ENCODE data around the gene ARHGAP15. TPM values are rescaled to one million over a fixed set of nuclear protein-coding genes. Genes with fewer than 3 reads are reported as not detected.

ARHGAP15 gene
- total RNA-seq, 1 experiment from 2014 or later, result 0.42 TPM

DNA sequence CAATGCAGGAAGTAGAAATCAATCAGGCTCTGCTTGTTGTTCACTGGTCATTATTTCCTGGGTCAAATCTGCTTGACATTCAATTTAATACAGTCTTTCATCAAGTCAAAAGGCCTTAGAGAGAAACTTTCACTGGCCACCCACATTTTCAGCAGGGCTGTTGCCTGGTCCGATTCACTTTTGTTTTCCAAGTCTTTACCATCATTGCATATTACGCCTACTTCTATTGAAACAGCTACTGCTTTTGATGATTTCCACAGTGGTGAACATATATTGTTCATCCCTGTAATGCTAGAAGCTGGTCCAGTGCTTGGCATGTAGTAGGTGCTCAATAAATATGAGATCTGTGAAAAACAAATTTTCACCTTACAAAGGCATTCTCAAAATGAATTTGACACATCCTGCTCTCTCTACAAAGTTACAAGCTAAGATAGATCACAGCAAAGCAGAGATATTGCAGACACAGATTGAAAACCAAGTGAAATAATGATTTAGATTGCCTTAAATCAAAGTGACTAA is 600.1 kb downstream of the ARHGAP15 start:
- H3K79me2 ChIP-seq (ENCODE audit: insufficient read depth, low read length), result no peaks in the 10 kb centered on the region
- no peak overlapping the region for H3K4me2 ChIP-seq (ENCODE audit: low read length)
- TF ChIP-seq, protein P1, sequence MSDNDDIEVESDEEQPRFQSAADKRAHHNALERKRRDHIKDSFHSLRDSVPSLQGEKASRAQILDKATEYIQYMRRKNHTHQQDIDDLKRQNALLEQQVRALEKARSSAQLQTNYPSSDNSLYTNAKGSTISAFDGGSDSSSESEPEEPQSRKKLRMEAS (IDR thresholded peaks at IDR 0.05), result no peak
- TF ChIP-seq RAD21 (IDR thresholded peaks at IDR 0.05; ENCODE audit: low read depth) (no peak), ZFX (IDR thresholded peaks at IDR 0.05) (no peak), TCF7L2 (IDR thresholded peaks at IDR 0.05; ENCODE audit: borderline replicate concordance, extremely low read depth, insufficient read depth, insufficient read length) (no peak)
- H3K27me3 ChIP-seq (ENCODE audit: insufficient read depth, low read length), result no peaks in the 10 kb centered on the region
- intact Hi-C loops (cut with micrococcal nuclease), result no loop called here
- no peak overlapping the region for H3K4me3 ChIP-seq (replicated peaks in 1 of 2; ENCODE audit: low read depth in 1 of 2, low read length in 2 of 2)
- ATAC-seq (no peak), DNase-seq (ENCODE audit: low read depth, low spot score) (no peak)
- no peaks in the 10 kb centered on the region for H3K9me2 ChIP-seq (ENCODE audit: insufficient read depth)
- ChIA-PET POLR2A (no interaction called here), CTCF (no interaction called here), RAD21 (ENCODE audit: low non-redundant PET in 1 of 2, low total read pairs in 2 of 2, uncharacterized antibody in 2 of 2, unreplicated experiment in 2 of 2) (no interaction called here)
- no peaks in the 10 kb centered on the region for H4K20me1 ChIP-seq (ENCODE audit: insufficient read depth)
- H3K9me3 ChIP-seq (ENCODE audit: control insufficient read depth in 1 of 2, insufficient read depth in 1 of 2, low read depth in 1 of 2, low read length in 2 of 2), result no peaks in the 10 kb centered on the region
- H3K27ac ChIP-seq (ENCODE audit: low read depth, low read length), result no peak overlapping the region
- no peaks in the 10 kb centered on the region for H3K4me1 ChIP-seq (ENCODE audit: control insufficient read depth in 1 of 2, insufficient read depth in 2 of 2, low read length in 2 of 2)
- H3K9ac ChIP-seq (ENCODE audit: low read length), result no peak overlapping the region
- no peak overlapping the region for H2AFZ ChIP-seq (ENCODE audit: low read depth, low read length, poor library complexity, severe bottlenecking)
- no TSS peak for BruUV-seq (replicated peaks)
- no peaks in the 10 kb centered on the region for H3K36me3 ChIP-seq (ENCODE audit: control insufficient read depth in 1 of 2, insufficient read depth in 2 of 2, low read length in 2 of 2)

DNA sequence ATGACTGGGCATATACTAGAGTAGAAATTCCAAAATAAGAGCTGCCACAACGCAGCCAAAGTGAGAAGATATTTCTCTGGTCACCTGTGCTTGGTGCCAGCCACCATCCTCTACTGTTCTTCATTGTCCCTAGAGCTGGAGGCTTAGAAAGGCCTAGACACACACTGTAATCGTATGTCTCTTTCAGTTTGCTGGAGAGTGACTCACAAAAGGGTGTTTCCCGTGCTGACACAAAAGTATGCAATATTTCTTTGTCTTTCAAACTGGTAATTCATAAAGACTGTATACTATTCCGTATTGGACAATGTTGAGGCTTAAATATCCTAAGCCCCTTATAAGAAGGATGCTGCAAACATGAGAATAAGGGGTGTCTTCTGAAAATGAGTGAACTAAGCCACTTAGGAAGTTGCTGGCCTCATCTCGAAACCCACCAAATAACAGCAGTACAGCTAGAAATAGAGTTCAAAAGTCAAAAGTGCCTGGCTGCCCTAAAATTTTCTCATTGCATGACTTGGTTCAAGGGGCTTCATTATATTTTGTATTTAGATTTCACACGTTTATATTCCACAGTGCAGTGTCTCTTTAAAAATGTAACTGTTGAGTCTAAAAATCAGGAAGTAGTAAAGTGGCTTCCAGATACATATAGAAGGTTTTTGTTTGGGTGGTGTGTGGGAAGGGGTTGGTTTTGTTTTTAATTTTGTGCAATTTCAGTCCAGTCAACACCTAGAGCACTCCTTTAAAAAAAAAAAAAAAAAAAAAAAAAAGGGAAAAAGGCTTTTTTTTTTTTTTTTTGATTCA is 601.1 kb downstream of the ARHGAP15 start:
- H3K27me3 ChIP-seq (ENCODE audit: insufficient read depth, low read length), result no peaks in the 10 kb centered on the region
- no peak overlapping the region for H2AFZ ChIP-seq (ENCODE audit: low read depth, low read length, poor library complexity, severe bottlenecking)
- H3K79me2 ChIP-seq (ENCODE audit: insufficient read depth, low read length), result no peaks in the 10 kb centered on the region
- H3K4me3 ChIP-seq (replicated peaks in 1 of 2; ENCODE audit: low read depth in 1 of 2, low read length in 2 of 2), result no peak overlapping the region
- ChIA-PET RAD21 (ENCODE audit: low non-redundant PET in 1 of 2, low total read pairs in 2 of 2, uncharacterized antibody in 2 of 2, unreplicated experiment in 2 of 2) (no interaction called here), POLR2A (no interaction called here), CTCF (no interaction called here)
- intact Hi-C loops (cut with micrococcal nuclease), result no loop called here
- DNase-seq (ENCODE audit: low read depth, low spot score) (no peak), ATAC-seq (no peak)
- H3K9me3 ChIP-seq (ENCODE audit: control insufficient read depth in 1 of 2, insufficient read depth in 1 of 2, low read depth in 1 of 2, low read length in 2 of 2), result no peaks in the 10 kb centered on the region
- H3K36me3 ChIP-seq (ENCODE audit: control insufficient read depth in 1 of 2, insufficient read depth in 2 of 2, low read length in 2 of 2), result no peaks in the 10 kb centered on the region
- BruUV-seq (replicated peaks), result no TSS peak
- no peaks in the 10 kb centered on the region for H3K4me1 ChIP-seq (ENCODE audit: control insufficient read depth in 1 of 2, insufficient read depth in 2 of 2, low read length in 2 of 2)
- no peak overlapping the region for H3K9ac ChIP-seq (ENCODE audit: low read length)
- no peaks in the 10 kb centered on the region for H4K20me1 ChIP-seq (ENCODE audit: insufficient read depth)
- H3K27ac ChIP-seq (ENCODE audit: low read depth, low read length), result no peak overlapping the region
- no peak overlapping the region for H3K4me2 ChIP-seq (ENCODE audit: low read length)
- TF ChIP-seq CBX3 (IDR thresholded peaks at IDR 0.05; ENCODE audit: low read depth), result no peak
- TF ChIP-seq TCF7L2 (IDR thresholded peaks at IDR 0.05; ENCODE audit: borderline replicate concordance, extremely low read depth, insufficient read depth, insufficient read length), result no peak
- no peak for TF ChIP-seq POLR2AphosphoS5 (IDR thresholded peaks at IDR 0.05; ENCODE audit: low read depth, low read length)
- no peaks in the 10 kb centered on the region for H3K9me2 ChIP-seq (ENCODE audit: insufficient read depth)
